ENCODE measurements around the gene OPRL1.

DNA sequence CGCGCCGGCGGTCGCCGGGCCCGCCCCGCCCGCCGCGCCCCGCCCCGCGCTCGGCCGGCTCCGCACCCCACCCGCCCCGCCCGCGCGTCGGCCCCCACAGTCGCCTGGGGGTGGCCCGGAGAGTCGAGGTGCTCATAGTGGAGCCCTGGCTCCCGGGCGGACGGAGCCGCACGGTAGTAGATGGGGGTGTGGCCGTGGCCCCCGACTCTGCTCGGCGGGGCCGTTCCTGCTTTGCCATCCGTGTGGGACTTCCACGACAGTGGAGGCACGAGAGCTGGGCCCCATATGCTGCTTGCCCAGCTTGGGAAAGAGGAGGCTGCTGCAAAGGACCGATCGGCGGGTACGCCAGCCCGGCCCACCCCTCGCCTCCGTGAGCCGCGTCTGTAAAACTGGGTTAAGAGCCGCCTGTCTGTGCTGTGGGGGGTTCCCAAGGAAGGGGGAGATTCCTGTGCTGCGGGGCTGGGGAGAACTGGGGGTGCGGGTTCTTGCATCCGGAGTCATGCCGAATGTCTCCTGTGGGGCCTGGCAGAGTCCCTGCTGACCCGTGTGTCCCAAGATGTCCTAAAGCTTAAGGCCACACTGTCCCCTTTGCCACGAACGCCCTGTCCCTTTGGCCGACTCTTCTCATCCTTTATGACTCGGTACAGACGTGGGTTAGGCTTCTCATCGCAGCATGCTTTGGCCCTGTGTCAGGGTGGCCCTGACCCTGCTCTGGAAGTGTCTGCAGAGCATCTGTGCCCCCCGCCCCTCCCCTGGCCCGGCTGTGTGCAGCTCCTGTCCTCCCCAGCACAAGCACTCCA is at the start of gene OPRL1:
- no peak for TF ChIP-seq POLR2A (IDR thresholded peaks at IDR 0.05)
- TF ChIP-seq, protein P1, sequence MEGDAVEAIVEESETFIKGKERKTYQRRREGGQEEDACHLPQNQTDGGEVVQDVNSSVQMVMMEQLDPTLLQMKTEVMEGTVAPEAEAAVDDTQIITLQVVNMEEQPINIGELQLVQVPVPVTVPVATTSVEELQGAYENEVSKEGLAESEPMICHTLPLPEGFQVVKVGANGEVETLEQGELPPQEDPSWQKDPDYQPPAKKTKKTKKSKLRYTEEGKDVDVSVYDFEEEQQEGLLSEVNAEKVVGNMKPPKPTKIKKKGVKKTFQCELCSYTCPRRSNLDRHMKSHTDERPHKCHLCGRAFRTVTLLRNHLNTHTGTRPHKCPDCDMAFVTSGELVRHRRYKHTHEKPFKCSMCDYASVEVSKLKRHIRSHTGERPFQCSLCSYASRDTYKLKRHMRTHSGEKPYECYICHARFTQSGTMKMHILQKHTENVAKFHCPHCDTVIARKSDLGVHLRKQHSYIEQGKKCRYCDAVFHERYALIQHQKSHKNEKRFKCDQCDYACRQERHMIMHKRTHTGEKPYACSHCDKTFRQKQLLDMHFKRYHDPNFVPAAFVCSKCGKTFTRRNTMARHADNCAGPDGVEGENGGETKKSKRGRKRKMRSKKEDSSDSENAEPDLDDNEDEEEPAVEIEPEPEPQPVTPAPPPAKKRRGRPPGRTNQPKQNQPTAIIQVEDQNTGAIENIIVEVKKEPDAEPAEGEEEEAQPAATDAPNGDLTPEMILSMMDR (IDR thresholded peaks at IDR 0.05): no peak

Data from esophagus squamous epithelium (tissue), 4 donors.